Gastroesophageal sphincter (tissue), 4 donors: Measurements from ENCODE around the gene CYP1A2. TPM values are rescaled to one million over a fixed set of nuclear protein-coding genes. Genes with fewer than 3 reads are reported as not detected.

Experiments used
- ATAC-seq: fragments of 150-250 bp; one replicate; pipeline ENCODE4 v1.9.1; 2016; ENCODE audit warnings: mild to moderate bottlenecking, moderate library complexity
- H3K27ac ChIP-seq, 4 donors: fragments of 200-600 bp; sonication (generic) in 3 of 4; 1 replicate in 3 of 4; 2 replicates in 1 of 4; pipeline ENCODE4 v1.5.1; 2016 to 2019
- H3K27me3 ChIP-seq: fragments of 200-600 bp; sonication (generic); one replicate; pipeline ENCODE4 v1.5.1; 2019
- H3K36me3 ChIP-seq, 2 donors: fragments of 200-600 bp; sonication (generic); one replicate each; pipeline ENCODE4 v1.5.1; 2019; ENCODE audit warnings: control low read depth in 1 of 2
- H3K4me1 ChIP-seq, 3 donors: fragments of 200-600 bp; sonication (generic); 1 replicate in 2 of 3; 2 replicates in 1 of 3; pipeline ENCODE4 v1.5.1; 2016 to 2019; ENCODE audit warnings: control low read depth in 2 of 3
- H3K4me3 ChIP-seq, 2 donors: fragments of 200-600 bp; sonication (generic); one replicate each; pipeline ENCODE4 v1.5.1; 2019; ENCODE audit warnings: mild to moderate bottlenecking in 1 of 2, moderate library complexity in 1 of 2
- H3K9me3 ChIP-seq, 3 donors: fragments of 200-600 bp; sonication (generic); one replicate each; pipeline ENCODE4 v1.5.1; 2017 to 2019; ENCODE audit warnings: control low read depth in 2 of 3
- EP300 ChIP-seq: sonication (generic); formaldehyde crosslinking; IDR thresholded peaks from one replicate; pipeline ENCODE4 v1.6.1; 2017; ENCODE audit warnings: antibody characterized with exemption, mild to moderate bottlenecking
- POLR2A ChIP-seq, 2 donors: fragments of 450-650 bp; IDR thresholded peaks; one replicate each; pipeline ENCODE4 v1.6.1; 2017; ENCODE audit warnings: antibody characterized with exemption in 2 of 2, mild to moderate bottlenecking in 2 of 2, moderate library complexity in 1 of 2
- POLR2AphosphoS5 ChIP-seq: sonication (generic); formaldehyde crosslinking; IDR thresholded peaks from one replicate; pipeline ENCODE4 v1.6.1; 2017; ENCODE audit warnings: antibody characterized with exemption
- WGBS, 2 donors: methylation state at CpG; one replicate each; pipeline ENCODE4 v1.1.5; 2018; ENCODE audit warnings: low coverage in 1 of 2; 5-methylcytosine and 5-hydroxymethylcytosine counted together
- total RNA-seq, 4 donors: library from RNA; depleted of rRNA; stranded (reverse); fragments of >200 nt; gene quantifications; one replicate each; pipeline ENCODE4 v1.1.0, GENCODE V29; 2016
- TF ChIP-seq, protein P1 (sequence below), 4 experiments: fragments of 200-600 bp in 2 of 4; fragments of 450-650 bp in 2 of 4; sonication (generic) in 1 of 4; IDR thresholded peaks; one replicate each; pipeline ENCODE4 v1.5.1; 2017 to 2019; ENCODE audit warnings: antibody characterized with exemption in 4 of 4, mild to moderate bottlenecking in 2 of 4, moderate library complexity in 2 of 4

Gene CYP1A2
- total RNA-seq, 4 donors from 2014 or later, result not detected

- Histone ChIP-seq H3K27me3 (peaks cover under 1% of the 10 kb centered on the region), H3K36me3 (no peaks in the 10 kb centered on the region), H3K27ac (no peak overlapping the region), H3K4me1 (peaks cover 0 to 34% (median 7%) of the 10 kb centered on the region in 3 donors), H3K4me3 (no peak overlapping the region), H3K9me3 (no peaks in the 10 kb centered on the region)
- TF ChIP-seq EP300 (no peak), POLR2AphosphoS5 (no peak), POLR2A (IDR thresholded peaks at IDR 0.05) (no peak)
- TF ChIP-seq, protein P1, sequence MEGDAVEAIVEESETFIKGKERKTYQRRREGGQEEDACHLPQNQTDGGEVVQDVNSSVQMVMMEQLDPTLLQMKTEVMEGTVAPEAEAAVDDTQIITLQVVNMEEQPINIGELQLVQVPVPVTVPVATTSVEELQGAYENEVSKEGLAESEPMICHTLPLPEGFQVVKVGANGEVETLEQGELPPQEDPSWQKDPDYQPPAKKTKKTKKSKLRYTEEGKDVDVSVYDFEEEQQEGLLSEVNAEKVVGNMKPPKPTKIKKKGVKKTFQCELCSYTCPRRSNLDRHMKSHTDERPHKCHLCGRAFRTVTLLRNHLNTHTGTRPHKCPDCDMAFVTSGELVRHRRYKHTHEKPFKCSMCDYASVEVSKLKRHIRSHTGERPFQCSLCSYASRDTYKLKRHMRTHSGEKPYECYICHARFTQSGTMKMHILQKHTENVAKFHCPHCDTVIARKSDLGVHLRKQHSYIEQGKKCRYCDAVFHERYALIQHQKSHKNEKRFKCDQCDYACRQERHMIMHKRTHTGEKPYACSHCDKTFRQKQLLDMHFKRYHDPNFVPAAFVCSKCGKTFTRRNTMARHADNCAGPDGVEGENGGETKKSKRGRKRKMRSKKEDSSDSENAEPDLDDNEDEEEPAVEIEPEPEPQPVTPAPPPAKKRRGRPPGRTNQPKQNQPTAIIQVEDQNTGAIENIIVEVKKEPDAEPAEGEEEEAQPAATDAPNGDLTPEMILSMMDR (IDR thresholded peaks at IDR 0.05), result no peak
- 100% methylated on average over 1 of the region's 4 CpGs; no CpG with 5 or more reads in 1 of the 2 donors for WGBS, 2 donors
- ATAC-seq, result no peak
These were observed 27.2 kb downstream of the CYP1A2 start for GRCh38 chr15:74775894-74776293.

DNA sequence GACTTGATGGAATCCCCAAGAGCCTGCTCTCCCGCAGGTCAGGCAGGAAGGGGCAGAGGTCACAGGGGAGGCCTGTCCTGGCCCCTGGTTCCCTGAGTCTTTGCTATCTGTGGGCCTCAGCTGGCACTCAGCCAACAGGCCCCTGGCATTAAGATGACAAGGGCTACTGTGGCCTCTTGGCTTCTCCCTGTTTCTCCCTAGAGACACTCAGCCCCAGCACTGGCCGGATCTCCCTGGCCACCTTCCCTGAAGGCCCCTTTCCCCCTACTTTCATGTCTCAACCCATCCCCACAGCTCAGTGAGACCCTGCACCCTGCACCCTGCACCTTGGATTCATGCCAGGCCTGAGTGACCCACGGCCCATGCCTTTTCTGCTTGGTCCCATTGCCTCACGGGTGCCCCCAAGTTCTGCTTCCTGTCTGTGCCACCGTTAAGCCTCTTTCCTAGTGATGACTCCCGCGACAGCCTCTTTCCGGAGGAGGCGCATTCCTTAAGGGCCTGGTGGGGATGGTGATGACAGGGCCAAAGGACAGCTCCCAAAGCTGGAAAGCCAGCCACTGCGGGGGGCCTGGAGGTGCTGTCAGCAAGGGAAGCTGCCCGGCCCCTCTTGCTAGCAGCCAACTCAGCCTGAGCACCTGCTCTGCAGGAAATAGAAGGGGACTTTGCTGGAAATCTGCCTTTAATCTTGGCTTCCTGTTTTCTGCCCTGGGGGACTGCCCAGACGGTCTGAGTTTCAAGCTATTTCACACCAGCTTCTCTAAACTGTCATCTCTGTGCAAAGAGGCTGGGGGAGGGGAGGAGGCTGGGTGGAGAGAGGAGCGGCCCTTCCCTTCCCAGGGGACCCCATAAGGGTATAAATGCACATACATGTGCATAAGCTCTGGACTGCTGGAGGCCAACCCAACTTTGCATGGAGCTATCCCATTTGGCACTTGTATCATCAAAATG is 28.4 kb downstream of the CYP1A2 start:
- WGBS, 2 donors, result 63 to 80% methylated on average over 1 to 5 of the region's 13 CpGs
- Histone ChIP-seq H3K27me3 (no peaks in the 10 kb centered on the region), H3K9me3 (no peaks in the 10 kb centered on the region), H3K4me3 (no peak overlapping the region), H3K36me3 (no peaks in the 10 kb centered on the region), H3K4me1 (peaks cover 0 to 36% (median 11%) of the 10 kb centered on the region in 3 donors), H3K27ac (peak overlapping the region in 2 of 4 donors; percentile 17 to 39)
- TF ChIP-seq EP300, result no peak
- TF ChIP-seq POLR2AphosphoS5, result no peak
- TF ChIP-seq POLR2A (IDR thresholded peaks at IDR 0.05), result no peak
- TF ChIP-seq, protein P1 (IDR thresholded peaks at IDR 0.05), result no peak
- no peak for ATAC-seq

GRCh38 chr15:74777769-74778598 is 29.3 kb downstream of the CYP1A2 start:
- TF ChIP-seq POLR2A (IDR thresholded peaks at IDR 0.05) (no peak), EP300 (no peak), POLR2AphosphoS5 (no peak)
- TF ChIP-seq, protein P1 (IDR thresholded peaks at IDR 0.05), result no peak
- H3K4me1 ChIP-seq, result peaks cover 0 to 42% (median 12%) of the 10 kb centered on the region in 3 donors
- H3K36me3 ChIP-seq, result no peaks in the 10 kb centered on the region
- no peak for ATAC-seq
- no peaks in the 10 kb centered on the region for H3K9me3 ChIP-seq
- H3K4me3 ChIP-seq, result no peak overlapping the region
- H3K27me3 ChIP-seq, result no peaks in the 10 kb centered on the region
- 78 to 81% methylated on average over 4 of the region's 6 CpGs for WGBS, 2 donors
- H3K27ac ChIP-seq, result peak overlapping the region in 2 of 4 donors; percentile 4 to 39

GRCh38 chr15:74778599-74778970 is 29.9 kb downstream of the CYP1A2 start:
- Histone ChIP-seq H3K4me3 (no peak overlapping the region), H3K9me3 (no peaks in the 10 kb centered on the region), H3K27me3 (no peaks in the 10 kb centered on the region), H3K27ac (no peak overlapping the region), H3K36me3 (no peaks in the 10 kb centered on the region), H3K4me1 (peaks cover 0 to 48% (median 18%) of the 10 kb centered on the region in 3 donors)
- 90 to 100% methylated on average over 2 to 3 of the region's 5 CpGs for WGBS, 2 donors
- no peak for ATAC-seq
- TF ChIP-seq, protein P1 (IDR thresholded peaks at IDR 0.05), result no peak
- TF ChIP-seq POLR2AphosphoS5 (no peak), EP300 (no peak), POLR2A (IDR thresholded peaks at IDR 0.05) (no peak)
